HepG2 (cell line): ENCODE results near the gene RIMS3. TPM values are rescaled to one million over a fixed set of nuclear protein-coding genes. Genes with fewer than 3 reads are reported as not detected.

ENCODE experiments used
- ATAC-seq: fragments of 200-7000 bp; cut with Tn5 transposase; 3 replicates; pipeline ENCODE4 v1.9.1; 2020; ENCODE audit warnings: mild to moderate bottlenecking, moderate library complexity
- BruUV-seq: library from RNA; stranded (reverse); fragments of 400-500 nt; replicated peaks from 2 replicates; lab custom pipeline; 2021; lab: Mats Ljungman, UMichigan
- CTCF ChIA-PET: fragments of 300-600 bp; formaldehyde crosslinking; extraction: SDS; loops from one replicate; lab custom pipeline; 2021; ENCODE audit warnings: low total read pairs, inconsistent platforms, low intra/inter-chr PET ratio; lab: Yijun Ruan, JAX
- POLR2A ChIA-PET: fragments of 350-600 bp; sonication (Branson Sonifier 250); formaldehyde crosslinking; loops from one replicate; lab custom pipeline; 2020; ENCODE audit warnings: antibody characterized with exemption, inconsistent platforms; lab: Yijun Ruan, JAX
- DNase-seq: peaks from one replicate; pipeline ENCODE4 v3.0.0-alpha.2; 2015; ENCODE audit warnings: low spot score
- FAIRE-seq: peaks from 3 replicates; lab custom pipeline; 2011; peaks lifted over from hg19 to GRCh38; lab: Jason Lieb, UNC
- H2AFZ ChIP-seq: one replicate; pipeline ENCODE4 v1.6.1; 2011; ENCODE audit warnings: low read length, inconsistent platforms
- H3K27ac ChIP-seq: fragments of 300-600 bp; 3 replicates; pipeline ENCODE4 v1.8.0; 2011; ENCODE audit warnings: mixed run types, mild to moderate bottlenecking, mixed read lengths, low read length, inconsistent platforms; ENCODE audit not compliant: insufficient read depth; ENCODE audit errors: extremely low read length
- H3K27me3 ChIP-seq, 2 experiments: fragments of 200-600 bp in 1 of 2; 2 replicates in 1 of 2; 3 replicates in 1 of 2; pipeline versions ENCODE4 v1.6.0 to v1.8.0; 2011; ENCODE audit warnings: low read length in 2 of 2, mild to moderate bottlenecking in 2 of 2, moderate library complexity in 2 of 2, inconsistent platforms in 1 of 2; ENCODE audit not compliant: insufficient read depth in 2 of 2, control insufficient read depth in 1 of 2
- H3K36me3 ChIP-seq, 2 experiments: fragments of 200-600 bp in 1 of 2; replicated peaks in 1 of 2; 2 replicates in 1 of 2; 3 replicates in 1 of 2; pipeline versions ENCODE4 v1.5.1 to v1.8.0; 2011; ENCODE audit warnings: low read length in 2 of 2, inconsistent platforms in 1 of 2; ENCODE audit not compliant: insufficient read depth in 2 of 2, control insufficient read depth in 1 of 2
- H3K4me1 ChIP-seq: 2 replicates; pipeline ENCODE4 v1.5.1; 2012; ENCODE audit warnings: low read length, inconsistent platforms; ENCODE audit not compliant: insufficient read depth
- H3K4me2 ChIP-seq: 2 replicates; pipeline ENCODE4 v1.6.0; 2011; ENCODE audit warnings: low read depth, low read length, inconsistent platforms
- H3K4me3 ChIP-seq, 3 experiments: fragments of 200-600 bp in 1 of 3; sonication (generic), shearing (Covaris generic) in 1 of 3; replicated peaks in 1 of 3; 2 replicates each; pipeline ENCODE4 v1.5.1; 2011 to 2016; ENCODE audit warnings: low read length in 3 of 3, inconsistent platforms in 2 of 3, low read depth in 2 of 3, mild to moderate bottlenecking in 2 of 3, control low read depth in 1 of 3, mixed read lengths in 1 of 3; ENCODE audit not compliant: insufficient read depth in 1 of 3
- H3K79me2 ChIP-seq: one replicate; pipeline ENCODE4 v1.6.1; 2011; ENCODE audit warnings: low read length, inconsistent platforms; ENCODE audit not compliant: insufficient read depth
- H3K9ac ChIP-seq: 2 replicates; pipeline ENCODE4 v1.6.0; 2011; ENCODE audit warnings: mild to moderate bottlenecking, low read depth, low read length, inconsistent platforms; ENCODE audit not compliant: insufficient read depth
- H3K9me3 ChIP-seq: 2 replicates; pipeline ENCODE4 v1.5.1; 2012; ENCODE audit warnings: mild to moderate bottlenecking, low read length
- H4K20me1 ChIP-seq: 2 replicates; pipeline ENCODE4 v1.6.0; 2011; ENCODE audit warnings: inconsistent platforms, mild to moderate bottlenecking, low read length, moderate library complexity; ENCODE audit not compliant: insufficient read depth
- CREB1 ChIP-seq, 2 experiments: fragments of 450-650 bp in 1 of 2; IDR thresholded peaks; 2 replicates each; pipeline ENCODE4 v1.6.1; 2016 to 2017; ENCODE audit warnings: control low read depth in 1 of 2, mild to moderate bottlenecking in 1 of 2, missing compliant biosample characterization in 1 of 2, missing genetic modification characterization in 1 of 2
- EP300 ChIP-seq, 3 experiments: sonication (generic) in 1 of 3; formaldehyde crosslinking in 1 of 3; IDR thresholded peaks; 2 replicates each; pipeline versions ENCODE4 v1.5.1 to v1.6.1; 2011 to 2020; ENCODE audit warnings: low read depth in 2 of 3, low read length in 2 of 3, borderline replicate concordance in 1 of 3, improper control_type of control experiment in 1 of 3, mild to moderate bottlenecking in 1 of 3, missing genetic modification reagents in 1 of 3, moderate library complexity in 1 of 3
- FOSL2 ChIP-seq: sonication (generic); formaldehyde crosslinking; IDR thresholded peaks from 2 replicates; pipeline ENCODE4 v1.4.0; 2020; ENCODE audit warnings: missing genetic modification reagents
- FOXJ3 ChIP-seq: sonication (generic); formaldehyde crosslinking; IDR thresholded peaks from 2 replicates; pipeline ENCODE4 v1.4.0; 2020; ENCODE audit warnings: missing genetic modification reagents, mild to moderate bottlenecking, borderline replicate concordance
- HDAC1 ChIP-seq: sonication (generic); formaldehyde crosslinking; IDR thresholded peaks from 2 replicates; pipeline ENCODE4 v1.5.1; 2020; ENCODE audit warnings: mild to moderate bottlenecking, missing genetic modification reagents
- HMG20A ChIP-seq: IDR thresholded peaks from 2 replicates; pipeline ENCODE4 v1.6.1; 2016; ENCODE audit warnings: borderline replicate concordance
- HNF4G ChIP-seq, 2 experiments: sonication (generic) in 1 of 2; formaldehyde crosslinking in 1 of 2; IDR thresholded peaks; 2 replicates each; pipeline versions ENCODE4 v1.4.0 to v1.6.1; 2011 to 2020; ENCODE audit warnings: borderline replicate concordance in 2 of 2, low read depth in 2 of 2, mild to moderate bottlenecking in 2 of 2, low read length in 1 of 2, missing genetic modification reagents in 1 of 2, moderate library complexity in 1 of 2
- MTF1 ChIP-seq: sonication (generic); formaldehyde crosslinking; IDR thresholded peaks from 2 replicates; pipeline ENCODE4 v1.5.0; 2020; ENCODE audit warnings: missing genetic modification reagents
- PHF21A ChIP-seq: sonication (generic); formaldehyde crosslinking; IDR thresholded peaks from 2 replicates; pipeline ENCODE4 v1.5.0; 2020; ENCODE audit warnings: mild to moderate bottlenecking, missing genetic modification reagents
- TBX2 ChIP-seq: sonication (generic); formaldehyde crosslinking; IDR thresholded peaks from 2 replicates; pipeline ENCODE4 v1.5.0; 2020; ENCODE audit warnings: missing genetic modification reagents, mild to moderate bottlenecking, borderline replicate concordance
- YEATS4 ChIP-seq: sonication (generic); formaldehyde crosslinking; IDR thresholded peaks from 2 replicates; pipeline ENCODE4 v1.4.0; 2020; ENCODE audit warnings: missing genetic modification reagents, borderline replicate concordance
- ZFX ChIP-seq: sonication (generic); formaldehyde crosslinking; IDR thresholded peaks from 2 replicates; pipeline ENCODE4 v1.4.0; 2020; ENCODE audit warnings: mild to moderate bottlenecking, low read depth, missing genetic modification reagents, moderate library complexity
- ZNF614 ChIP-seq: IDR thresholded peaks from 2 replicates; pipeline ENCODE4 v1.6.1; 2018; ENCODE audit warnings: missing biosample characterization, missing genetic modification reagents, inconsistent platforms, borderline replicate concordance
- ZSCAN21 ChIP-seq: sonication (generic); formaldehyde crosslinking; IDR thresholded peaks from 2 replicates; pipeline ENCODE4 v1.8.0; 2022; ENCODE audit warnings: mild to moderate bottlenecking, missing genetic modification reagents, moderate library complexity, borderline replicate concordance
- WGBS: methylation state at CpG from one replicate; pipeline ENCODE4 v1.1.6; 2017; ENCODE audit warnings: low lambda C conversion rate; 5-methylcytosine and 5-hydroxymethylcytosine counted together
- in situ Hi-C: cut with HindIII; loops from 2 replicates; pipeline ENCODE4 v1.10.0; 2017; ENCODE audit warnings: low pct_unique_long_range_greater_than_20kb; ENCODE audit not compliant: extremely low pct_ligation_motif_present
- intact Hi-C: fragments of 100-400 bp; cut with micrococcal nuclease; formaldehyde crosslinking; loops from one replicate; pipeline ENCODE4 v1.10.0; 2022; ENCODE audit not compliant: unreplicated experiment
- polyA plus RNA-seq, 8 experiments: library from polyadenylated mRNA; depleted of rRNA in 3 of 8; stranded (reverse) in 7 of 8; unstranded in 1 of 8; fragments of >200 nt; fragmentation: Illumina TruSeq in 4 of 8; extraction: Trizol in 4 of 8; gene quantifications; 2 replicates each; pipeline versions ENCODE4 v1.2.1 to v1.2.3, GENCODE V29; 2011 to 2016; ENCODE audit warnings: low read depth in 4 of 8, missing spikeins in 1 of 8, mixed read lengths in 1 of 8; ENCODE audit not compliant: insufficient read depth in 1 of 8
- total RNA-seq, 5 experiments: library from RNA; depleted of rRNA; stranded (reverse); fragments of >200 nt; fragmentation: Illumina TruSeq; extraction: Trizol; gene quantifications; 2 replicates each; pipeline ENCODE4 v1.2.3, GENCODE V29; 2016; ENCODE audit warnings: low read depth in 1 of 5
- TF ChIP-seq, protein P1 (sequence below): sonication (generic); formaldehyde crosslinking; IDR thresholded peaks from 2 replicates; pipeline ENCODE4 v1.4.0; 2020; ENCODE audit warnings: missing genetic modification reagents
- TF ChIP-seq, protein P2 (sequence below): sonication (generic); formaldehyde crosslinking; conservative IDR thresholded peaks from 2 replicates; pipeline ENCODE4 v1.4.0; 2020; ENCODE audit warnings: mild to moderate bottlenecking, missing genetic modification reagents, moderate library complexity

The RIMS3 gene
- total and polyA plus RNA-seq, 2 of the 13 experiments (the other 11 are each of a cell fraction or from before 2014, with no cell fraction given), result 2.1 to 5.4 TPM

DNA sequence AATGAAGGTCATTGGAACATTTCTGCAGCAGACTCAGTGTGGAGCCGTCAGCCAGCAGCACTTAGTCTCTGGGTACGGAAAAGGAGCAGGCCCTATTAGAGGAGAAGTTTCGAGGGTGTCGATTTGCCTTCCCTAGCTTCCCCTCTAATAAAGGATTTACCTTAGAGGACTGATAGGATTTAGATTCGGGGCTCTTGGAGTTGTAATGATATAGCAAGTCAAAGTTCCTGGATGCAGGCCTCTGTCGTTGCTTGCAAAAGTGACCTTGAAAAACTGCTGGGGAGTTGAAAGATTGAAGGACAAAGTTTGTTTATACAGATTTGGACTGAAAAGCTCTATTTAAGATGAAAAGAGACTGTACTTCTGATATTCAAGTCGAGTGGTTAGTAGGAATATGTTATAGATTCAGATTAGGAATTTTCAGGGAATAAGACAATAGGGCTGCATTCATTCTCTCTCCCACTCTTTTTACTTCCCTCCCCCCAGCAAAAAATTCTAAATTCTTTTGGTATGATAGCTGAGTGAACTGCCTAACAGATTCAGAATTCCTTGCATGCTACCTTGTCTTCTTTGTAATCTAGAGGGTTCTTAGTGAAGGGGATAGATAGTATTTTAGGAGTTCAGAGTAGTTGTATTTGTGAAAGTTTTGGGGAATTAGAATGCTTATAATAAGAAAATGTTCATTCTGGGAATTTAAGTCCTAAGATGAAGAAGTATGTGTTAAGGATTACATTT lies 45.3 kb upstream of the RIMS3 start:
- Histone ChIP-seq H3K9ac (peak overlapping the region; percentile 88), H3K4me1 (peaks cover 67% of the 10 kb centered on the region), H3K27me3 (no peaks in the 10 kb centered on the region; a peak in 1 of 5 replicates), H3K36me3 (peaks cover 0 to 1% of the 10 kb centered on the region in 2 experiments; a peak in 1 of 5 replicates), H3K9me3 (no peaks in the 10 kb centered on the region), H2AFZ (no peak overlapping the region), H4K20me1 (no peaks in the 10 kb centered on the region), H3K4me3 (peak overlapping the region; percentile 63 to 85 (median 76)), H3K79me2 (peaks cover 85% of the 10 kb centered on the region), H3K27ac (peak overlapping the region; percentile 96), H3K4me2 (peak overlapping the region; percentile 78)
- BruUV-seq, result no TSS peak
- ATAC-seq (no peak), FAIRE-seq (no peak), DNase-seq (peak; percentile 67)
- ChIA-PET CTCF (no interaction called here), POLR2A (interaction anchor here (0.9 to 4.9 kb wide), 9 partner anchors 9 to 110 kb away, joined by 3 to 147 read pairs (median 3); partner anchors contain the start of gene NFYC)
- under 1% methylated on average over 7 of the region's 7 CpGs for WGBS
- intact Hi-C loops (no loop called here), in situ Hi-C loops (no loop called here)
- TF ChIP-seq FOXJ3, result peak; percentile 42; the same call in 1 of the 2 replicates
- peak; percentile 20; the same call in 1 of the 2 replicates for TF ChIP-seq HNF4G (IDR thresholded peaks at IDR 0.05; ENCODE audit: borderline replicate concordance, low read depth, low read length)
- no peak for TF ChIP-seq HNF4G (CRISPR knock-in tag; IDR thresholded peaks at IDR 0.05; ENCODE audit: borderline replicate concordance, low read depth)
- TF ChIP-seq ZFX (CRISPR knock-in tag), result peak; percentile 49
- 0 out of 2 replicates have a peak, but pooled peaks have one; percentile 22 for TF ChIP-seq PHF21A
- no peak for TF ChIP-seq CREB1 (IDR thresholded peaks at IDR 0.05)
- 0 out of 2 replicates have a peak, but pooled peaks have one; percentile 25 for TF ChIP-seq CREB1 (CRISPR knock-in tag; IDR thresholded peaks at IDR 0.05)
- TF ChIP-seq ZNF614 (CRISPR knock-in tag), result 0 out of 2 replicates have a peak, but pooled peaks have one; percentile 33
- TF ChIP-seq YEATS4, result 0 out of 2 replicates have a peak, but pooled peaks have one; percentile 39
- TF ChIP-seq TBX2 (CRISPR knock-in tag), result no peak
- TF ChIP-seq EP300 (IDR thresholded peaks at IDR 0.05; ENCODE audit: low read depth in 2 of 2, low read length in 2 of 2), result peak in 1 of 2 experiments; percentile 43; a peak in 2 of 4 replicates
- TF ChIP-seq EP300 (CRISPR knock-in tag; IDR thresholded peaks at IDR 0.05; ENCODE audit: borderline replicate concordance), result no peak
- peak; percentile 56; the same call in 1 of the 2 replicates for TF ChIP-seq HMG20A (CRISPR knock-in tag)
- TF ChIP-seq, protein P1, sequence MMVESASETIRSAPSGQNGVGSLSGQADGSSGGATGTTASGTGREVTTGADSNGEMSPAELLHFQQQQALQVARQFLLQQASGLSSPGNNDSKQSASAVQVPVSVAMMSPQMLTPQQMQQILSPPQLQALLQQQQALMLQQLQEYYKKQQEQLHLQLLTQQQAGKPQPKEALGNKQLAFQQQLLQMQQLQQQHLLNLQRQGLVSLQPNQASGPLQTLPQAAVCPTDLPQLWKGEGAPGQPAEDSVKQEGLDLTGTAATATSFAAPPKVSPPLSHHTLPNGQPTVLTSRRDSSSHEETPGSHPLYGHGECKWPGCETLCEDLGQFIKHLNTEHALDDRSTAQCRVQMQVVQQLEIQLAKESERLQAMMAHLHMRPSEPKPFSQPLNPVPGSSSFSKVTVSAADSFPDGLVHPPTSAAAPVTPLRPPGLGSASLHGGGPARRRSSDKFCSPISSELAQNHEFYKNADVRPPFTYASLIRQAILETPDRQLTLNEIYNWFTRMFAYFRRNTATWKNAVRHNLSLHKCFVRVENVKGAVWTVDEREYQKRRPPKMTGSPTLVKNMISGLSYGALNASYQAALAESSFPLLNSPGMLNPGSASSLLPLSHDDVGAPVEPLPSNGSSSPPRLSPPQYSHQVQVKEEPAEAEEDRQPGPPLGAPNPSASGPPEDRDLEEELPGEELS, result peak; percentile 33; the same call in 1 of the 2 replicates
- TF ChIP-seq FOSL2 (CRISPR knock-in tag), result no peak
- TF ChIP-seq MTF1 (CRISPR knock-in tag), result no peak
- TF ChIP-seq, protein P2, sequence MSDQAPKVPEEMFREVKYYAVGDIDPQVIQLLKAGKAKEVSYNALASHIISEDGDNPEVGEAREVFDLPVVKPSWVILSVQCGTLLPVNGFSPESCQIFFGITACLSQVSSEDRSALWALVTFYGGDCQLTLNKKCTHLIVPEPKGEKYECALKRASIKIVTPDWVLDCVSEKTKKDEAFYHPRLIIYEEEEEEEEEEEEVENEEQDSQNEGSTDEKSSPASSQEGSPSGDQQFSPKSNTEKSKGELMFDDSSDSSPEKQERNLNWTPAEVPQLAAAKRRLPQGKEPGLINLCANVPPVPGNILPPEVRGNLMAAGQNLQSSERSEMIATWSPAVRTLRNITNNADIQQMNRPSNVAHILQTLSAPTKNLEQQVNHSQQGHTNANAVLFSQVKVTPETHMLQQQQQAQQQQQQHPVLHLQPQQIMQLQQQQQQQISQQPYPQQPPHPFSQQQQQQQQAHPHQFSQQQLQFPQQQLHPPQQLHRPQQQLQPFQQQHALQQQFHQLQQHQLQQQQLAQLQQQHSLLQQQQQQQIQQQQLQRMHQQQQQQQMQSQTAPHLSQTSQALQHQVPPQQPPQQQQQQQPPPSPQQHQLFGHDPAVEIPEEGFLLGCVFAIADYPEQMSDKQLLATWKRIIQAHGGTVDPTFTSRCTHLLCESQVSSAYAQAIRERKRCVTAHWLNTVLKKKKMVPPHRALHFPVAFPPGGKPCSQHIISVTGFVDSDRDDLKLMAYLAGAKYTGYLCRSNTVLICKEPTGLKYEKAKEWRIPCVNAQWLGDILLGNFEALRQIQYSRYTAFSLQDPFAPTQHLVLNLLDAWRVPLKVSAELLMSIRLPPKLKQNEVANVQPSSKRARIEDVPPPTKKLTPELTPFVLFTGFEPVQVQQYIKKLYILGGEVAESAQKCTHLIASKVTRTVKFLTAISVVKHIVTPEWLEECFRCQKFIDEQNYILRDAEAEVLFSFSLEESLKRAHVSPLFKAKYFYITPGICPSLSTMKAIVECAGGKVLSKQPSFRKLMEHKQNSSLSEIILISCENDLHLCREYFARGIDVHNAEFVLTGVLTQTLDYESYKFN (CRISPR knock-in tag), result peak; percentile 66
- no peak for TF ChIP-seq ZSCAN21 (CRISPR knock-in tag)
- TF ChIP-seq HDAC1 (CRISPR knock-in tag), result peak; percentile 32
